Thymus (tissue), 11 donors: ENCODE measurements around the gene LRRC4. TPM values are rescaled to one million over a fixed set of nuclear protein-coding genes. Genes with fewer than 3 reads are reported as not detected.

Source experiments
- DNase-seq, 9 donors: peaks; one replicate each; pipeline ENCODE4 v3.0.0-alpha.2; 2013; ENCODE audit warnings: low spot score in 9 of 9, low read depth in 6 of 9, missing footprints in 1 of 9
- H3K27ac ChIP-seq, 2 donors: one replicate each; pipeline ENCODE4 v1.5.1; 2013; ENCODE audit warnings: control low read depth in 1 of 2, low read depth in 1 of 2, low read length in 1 of 2, mild to moderate bottlenecking in 1 of 2, moderate library complexity in 1 of 2
- H3K27me3 ChIP-seq, 2 donors: one replicate each; pipeline ENCODE4 v1.5.1; 2013; ENCODE audit warnings: low read length in 1 of 2; ENCODE audit not compliant: control insufficient read depth in 2 of 2, insufficient read depth in 1 of 2
- H3K36me3 ChIP-seq, 2 donors: one replicate each; pipeline ENCODE4 v1.5.1; 2013; ENCODE audit warnings: low read length in 1 of 2, mild to moderate bottlenecking in 1 of 2, moderate library complexity in 1 of 2; ENCODE audit not compliant: control insufficient read depth in 2 of 2, insufficient read depth in 2 of 2
- H3K4me1 ChIP-seq, 2 donors: one replicate each; pipeline ENCODE4 v1.5.1; 2013; ENCODE audit warnings: low read length in 2 of 2; ENCODE audit not compliant: control insufficient read depth in 2 of 2, insufficient read depth in 2 of 2
- H3K4me3 ChIP-seq, 2 donors: one replicate each; pipeline ENCODE4 v1.5.1; 2013; ENCODE audit warnings: low read length in 2 of 2, control low read depth in 1 of 2, mild to moderate bottlenecking in 1 of 2
- H3K9me3 ChIP-seq, 2 donors: one replicate each; pipeline ENCODE4 v1.5.1; 2013; ENCODE audit warnings: low read length in 1 of 2, mild to moderate bottlenecking in 1 of 2; ENCODE audit not compliant: control insufficient read depth in 2 of 2, insufficient read depth in 1 of 2
- WGBS: extraction: QIAGEN DNeasy Blood & Tissue Kit; methylation state at CpG from one replicate; pipeline ENCODE4 v1.1.7; 2013; 5-methylcytosine and 5-hydroxymethylcytosine counted together
- polyA plus RNA-seq: library from polyadenylated mRNA; stranded (reverse); fragments of 200-250 nt; gene quantifications from one replicate; pipeline ENCODE4 v1.2.3, GENCODE V29; 2013
- total RNA-seq: library from RNA; stranded (reverse); fragments of 120-200 nt; gene quantifications from one replicate; pipeline ENCODE4 v1.2.4, GENCODE V29; 2013
- donor health status: healthy.

The LRRC4 gene
- total and polyA plus RNA-seq, 2 donors: 1.6 to 3.1 TPM

GRCh38 chr7:128037081-128037480 is 5.8 kb upstream of the LRRC4 start:
- DNase-seq: no peak
- Histone ChIP-seq H3K27me3 (peaks cover 16 to 26% of the 10 kb centered on the region in 2 donors), H3K36me3 (peaks cover 0 to under 1% of the 10 kb centered on the region in 2 donors), H3K4me1 (peaks cover 4 to 8% of the 10 kb centered on the region in 2 donors), H3K27ac (no peak overlapping the region), H3K4me3 (no peak overlapping the region), H3K9me3 (peaks cover 0 to 3% of the 10 kb centered on the region in 2 donors)
- WGBS: 96% methylated on average over 2 of the region's 2 CpGs

- Histone ChIP-seq H3K4me3 (no peak overlapping the region), H3K27me3 (peaks cover 22 to 31% of the 10 kb centered on the region in 2 donors), H3K9me3 (peaks cover 0 to 3% of the 10 kb centered on the region in 2 donors), H3K27ac (no peak overlapping the region), H3K36me3 (no peaks in the 10 kb centered on the region), H3K4me1 (peaks cover 5 to 8% of the 10 kb centered on the region in 2 donors)
- WGBS: 94% methylated on average over 4 of the region's 4 CpGs
- no peak for DNase-seq
These were observed 5.1 kb upstream of the LRRC4 start for GRCh38 chr7:128036226-128036940.

- H3K27ac ChIP-seq: no peak overlapping the region
- peaks cover 28 to 38% of the 10 kb centered on the region in 2 donors for H3K27me3 ChIP-seq
- H3K4me3 ChIP-seq: no peak overlapping the region
- H3K36me3 ChIP-seq: no peaks in the 10 kb centered on the region
- peaks cover 8 to 9% of the 10 kb centered on the region in 2 donors for H3K4me1 ChIP-seq
- DNase-seq: no peak
- 95% methylated on average over 3 of the region's 3 CpGs for WGBS
- peaks cover 0 to 3% of the 10 kb centered on the region in 2 donors for H3K9me3 ChIP-seq
These were observed 4.5 kb upstream of the LRRC4 start for GRCh38 chr7:128035712-128036111.

GRCh38 chr7:128034825-128035224 is 3.6 kb upstream of the LRRC4 start:
- Histone ChIP-seq H3K36me3 (no peaks in the 10 kb centered on the region), H3K27me3 (peaks cover 36 to 47% of the 10 kb centered on the region in 2 donors), H3K27ac (no peak overlapping the region), H3K9me3 (peaks cover 0 to 3% of the 10 kb centered on the region in 2 donors), H3K4me3 (no peak overlapping the region), H3K4me1 (peaks cover 9 to 15% of the 10 kb centered on the region in 2 donors)
- DNase-seq: no peak
- 90% methylated on average over 2 of the region's 2 CpGs for WGBS

- H3K27me3 ChIP-seq: peaks cover 36 to 58% of the 10 kb centered on the region in 2 donors
- peaks cover 9 to 15% of the 10 kb centered on the region in 2 donors for H3K4me1 ChIP-seq
- peaks cover 0 to 8% of the 10 kb centered on the region in 2 donors for H3K9me3 ChIP-seq
- peaks cover 8 to 10% of the 10 kb centered on the region in 2 donors for H3K36me3 ChIP-seq
- DNase-seq: no peak
- 92% methylated on average over 9 of the region's 9 CpGs for WGBS
- no peak overlapping the region for H3K4me3 ChIP-seq
- no peak overlapping the region for H3K27ac ChIP-seq
These were observed 2.0 kb upstream of the LRRC4 start for GRCh38 chr7:128033246-128033645.

GRCh38 chr7:128032605-128033235 is 1.5 kb upstream of the LRRC4 start:
- H3K27ac ChIP-seq: peak overlapping the region in 1 of 2 donors; percentile 25
- peaks cover 36 to 58% of the 10 kb centered on the region in 2 donors for H3K27me3 ChIP-seq
- 28% methylated on average over 41 of the region's 41 CpGs for WGBS
- H3K36me3 ChIP-seq: peaks cover 8 to 10% of the 10 kb centered on the region in 2 donors
- no peak for DNase-seq
- H3K4me3 ChIP-seq: peak overlapping the region in 1 of 2 donors; percentile 53
- peaks cover 0 to 8% of the 10 kb centered on the region in 2 donors for H3K9me3 ChIP-seq
- H3K4me1 ChIP-seq: peaks cover 9 to 15% of the 10 kb centered on the region in 2 donors

GRCh38 chr7:128031901-128032604 is 816 bp upstream of the LRRC4 start:
- H3K27me3 ChIP-seq: peaks cover 36 to 58% of the 10 kb centered on the region in 2 donors
- H3K4me3 ChIP-seq: peak overlapping the region; percentile 15 to 53
- peaks cover 0 to 8% of the 10 kb centered on the region in 2 donors for H3K9me3 ChIP-seq
- peak in 6 of 9 donors; percentile 13 to 65 (median 32) for DNase-seq
- peaks cover 9 to 15% of the 10 kb centered on the region in 2 donors for H3K4me1 ChIP-seq
- H3K36me3 ChIP-seq: peaks cover 8 to 10% of the 10 kb centered on the region in 2 donors
- no peak overlapping the region for H3K27ac ChIP-seq
- WGBS: under 1% methylated on average over 87 of the region's 87 CpGs

GRCh38 chr7:128030263-128030653 is 979 bp downstream of the LRRC4 start:
- no peak overlapping the region for H3K27ac ChIP-seq

More at GRCh38 chr7:128030263-128030653, 979 bp downstream of the LRRC4 start:
- Histone ChIP-seq H3K4me1 (peaks cover 9 to 15% of the 10 kb centered on the region in 2 donors), H3K4me3 (no peak overlapping the region), H3K27me3 (peaks cover 36 to 58% of the 10 kb centered on the region in 2 donors), H3K9me3 (peaks cover 0 to 8% of the 10 kb centered on the region in 2 donors), H3K36me3 (peaks cover 8 to 10% of the 10 kb centered on the region in 2 donors)
- 97% methylated on average over 21 of the region's 21 CpGs for WGBS
- DNase-seq: no peak
